NCI-H69 (cell line): ENCODE measurements around the gene UGT1A10.
"Not testable (repeated sequence)": the region's sequence is repeated elsewhere in the genome, so short reads cannot be mapped to it uniquely, and the experiment has no call there.

Source experiments
- DNase-seq: peaks from one replicate; lab custom pipeline; 2025; lab: John Stamatoyannopoulos, UW

UGT1A10 gene

GRCh38 chr2:233692648-233693047 is 56.4 kb downstream of the UGT1A10 start, which contains the start of gene UGT1A6:
UGT1A6 (plus strand) TSS chr2:233692890; CDS start chr2:233693005, 115 bp downstream.
- DNase-seq: no peak

- no peak for DNase-seq
These were observed 57.7 kb downstream of the UGT1A10 start for GRCh38 chr2:233693963-233694362.

DNA sequence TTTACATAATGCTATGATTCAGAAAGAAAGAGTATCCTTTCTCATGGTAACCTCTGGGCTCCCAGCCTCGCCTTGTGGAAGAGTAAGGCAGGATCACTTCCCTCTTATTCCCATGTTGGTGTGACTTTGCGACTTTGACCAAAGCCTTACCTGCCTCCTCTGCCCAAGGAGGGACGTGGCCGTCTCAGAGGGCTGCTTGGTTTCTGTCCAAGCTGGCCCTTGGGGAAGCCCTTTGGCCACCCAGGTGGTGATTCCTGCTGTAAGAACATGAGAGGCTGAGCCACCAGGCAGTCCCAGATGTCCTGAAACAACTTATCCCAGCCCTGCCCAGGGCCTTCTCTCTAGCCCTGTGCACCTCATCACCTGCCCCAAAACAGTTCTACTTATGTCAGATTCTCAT is 62.5 kb downstream of the UGT1A10 start:
- no peak for DNase-seq

DNA sequence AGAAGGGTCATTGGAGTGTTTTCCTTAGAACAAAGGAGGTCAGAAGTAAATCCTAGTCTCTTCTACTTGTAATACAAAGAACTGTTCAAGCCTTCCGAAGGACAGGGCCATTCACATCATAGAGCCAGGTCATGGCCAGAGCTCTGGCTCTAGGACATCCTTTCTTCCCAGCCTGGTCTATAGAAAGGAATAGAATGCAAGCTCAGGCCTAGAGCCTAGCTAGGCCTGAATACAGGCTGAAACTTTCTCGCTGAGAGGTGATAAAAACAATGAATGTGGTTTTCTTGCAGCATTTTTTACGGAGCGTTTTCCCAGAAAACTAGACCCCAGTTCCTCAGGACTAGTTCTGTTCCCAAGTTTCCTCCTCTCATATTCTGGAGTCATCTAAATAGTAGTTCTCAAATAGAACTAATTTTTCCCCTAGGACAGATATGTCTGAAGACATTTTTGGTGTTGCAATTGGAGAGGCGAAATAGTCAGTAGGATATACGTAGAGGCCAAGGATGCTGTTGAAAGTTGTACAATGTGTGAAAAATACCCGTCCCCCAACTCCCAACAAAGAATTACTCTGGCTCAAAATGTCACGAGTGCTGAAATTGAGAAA is 63.3 kb downstream of the UGT1A10 start:
- DNase-seq: no peak

DNA sequence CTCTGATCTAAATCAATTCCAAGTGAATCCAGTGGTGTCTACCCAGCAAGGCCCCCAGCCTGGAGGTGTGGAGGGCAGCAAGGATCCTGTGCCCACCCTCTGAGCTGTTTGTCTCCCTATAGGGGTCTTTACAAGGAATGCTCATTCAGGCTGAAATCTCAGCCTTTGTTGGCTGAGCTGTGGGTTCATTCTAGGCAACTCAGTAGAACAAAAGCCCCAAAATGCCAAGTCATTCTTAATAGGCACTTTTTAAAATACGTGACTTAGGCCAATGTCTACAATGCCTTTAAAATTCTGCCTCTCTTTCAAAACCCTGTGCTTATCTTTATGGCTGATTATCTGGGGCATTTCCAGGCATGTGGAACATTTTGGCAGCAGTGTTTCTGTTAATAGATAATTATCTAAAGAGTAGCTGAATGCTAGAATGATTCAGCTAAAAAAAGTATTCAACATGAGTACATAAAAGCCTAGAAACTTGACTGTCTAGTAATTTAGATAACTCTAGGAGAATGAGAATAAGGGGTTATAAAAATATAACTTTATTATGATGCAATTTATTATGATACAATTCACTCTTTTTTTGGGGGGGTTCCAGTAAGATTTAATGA is 63.9 kb downstream of the UGT1A10 start:
- no peak for DNase-seq

GRCh38 chr2:233700842-233701241 is 64.6 kb downstream of the UGT1A10 start:
- DNase-seq: not testable (repeated sequence)

DNA sequence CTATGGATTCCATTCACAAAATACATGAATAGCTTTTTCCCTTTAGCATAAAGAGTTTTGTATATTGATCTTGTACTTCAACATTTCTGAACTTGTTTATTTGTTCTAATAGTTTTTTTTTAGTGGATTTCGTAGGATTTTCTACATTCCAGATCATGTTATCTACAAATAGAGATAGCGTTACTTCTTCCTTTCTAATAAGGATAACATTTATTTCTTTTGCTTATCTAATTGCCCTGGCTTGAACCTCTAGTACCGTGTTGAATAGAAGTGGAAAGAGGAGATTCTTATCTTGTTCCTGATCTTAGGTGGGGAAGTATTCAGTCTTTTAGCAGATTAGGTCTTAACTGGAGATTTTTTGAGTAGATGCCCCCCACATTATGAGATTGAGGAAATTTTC is 66.0 kb downstream of the UGT1A10 start:
- no peak for DNase-seq

GRCh38 chr2:233705911-233706506 is 69.8 kb downstream of the UGT1A10 start:
- DNase-seq: no peak

DNA sequence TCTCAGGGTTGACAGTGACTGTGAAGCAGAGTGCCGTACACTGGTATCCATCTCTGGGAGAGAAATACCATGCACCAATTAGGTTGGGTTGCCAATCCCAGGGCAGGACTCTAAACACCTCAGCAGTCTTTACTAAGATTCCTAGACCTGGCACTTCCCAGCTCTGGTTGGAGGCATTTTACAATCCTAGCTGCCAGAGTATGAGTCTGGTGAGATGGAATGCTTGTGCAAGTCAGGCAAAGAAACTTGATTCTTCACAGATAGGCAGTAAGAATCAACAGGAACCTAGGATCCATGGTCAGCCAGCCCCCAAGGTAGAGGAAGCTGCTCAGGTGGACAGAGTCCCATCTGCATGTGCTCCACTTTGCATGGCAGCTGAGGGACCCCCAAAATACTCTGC is 70.5 kb downstream of the UGT1A10 start:
- no peak for DNase-seq

DNA sequence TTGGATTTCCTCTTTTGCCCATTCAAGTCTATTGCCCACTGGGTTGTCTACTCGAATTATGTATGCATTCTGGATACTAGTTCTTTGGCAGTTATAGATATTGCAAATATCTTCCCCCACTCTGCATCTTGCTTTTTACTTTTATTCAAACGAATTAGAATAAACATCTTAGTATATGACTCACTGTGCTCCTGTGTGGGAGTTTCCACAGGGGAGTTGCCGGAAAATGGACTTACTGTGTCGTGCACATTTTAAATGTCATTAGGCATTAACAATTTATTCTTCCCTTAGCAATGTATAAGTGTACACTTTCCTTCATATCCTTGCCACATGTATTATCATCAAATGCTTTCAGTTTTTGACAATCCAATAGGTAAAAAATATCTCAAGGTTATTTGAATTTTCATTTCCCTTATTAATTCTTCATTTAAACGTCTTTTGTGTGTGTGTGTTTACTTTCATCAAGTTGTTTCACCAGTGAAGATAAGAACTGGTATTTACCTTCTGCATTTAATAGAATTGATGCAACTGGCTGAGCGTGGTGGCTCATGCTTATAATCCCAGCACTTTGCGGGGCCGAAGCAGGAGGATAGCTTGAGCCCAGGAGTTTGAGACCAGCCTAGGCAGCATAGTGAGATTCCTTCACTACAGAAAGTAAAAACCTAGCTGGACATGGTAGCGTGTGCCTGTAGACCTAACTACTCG is 71.8 kb downstream of the UGT1A10 start:
- DNase-seq: no peak

DNA sequence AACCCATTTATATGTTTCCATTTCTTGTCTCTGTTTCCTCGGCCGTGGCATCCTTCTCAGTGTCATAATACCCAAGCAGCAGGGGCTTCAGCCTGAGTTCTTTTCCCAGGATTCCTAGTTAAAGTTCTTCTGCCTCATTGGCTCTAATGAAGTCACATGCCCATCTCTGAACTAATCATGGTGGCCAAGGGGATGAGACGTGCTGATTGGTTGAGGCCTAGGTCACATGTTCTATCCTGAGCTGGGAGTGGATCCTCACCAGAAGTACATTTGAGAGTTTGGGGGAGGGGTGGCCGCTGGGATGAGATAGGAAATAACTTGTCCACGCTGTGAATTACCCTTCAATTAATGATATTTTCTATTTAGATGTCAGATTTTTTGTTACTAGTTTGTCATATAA is 72.7 kb downstream of the UGT1A10 start:
- DNase-seq: no peak

DNA sequence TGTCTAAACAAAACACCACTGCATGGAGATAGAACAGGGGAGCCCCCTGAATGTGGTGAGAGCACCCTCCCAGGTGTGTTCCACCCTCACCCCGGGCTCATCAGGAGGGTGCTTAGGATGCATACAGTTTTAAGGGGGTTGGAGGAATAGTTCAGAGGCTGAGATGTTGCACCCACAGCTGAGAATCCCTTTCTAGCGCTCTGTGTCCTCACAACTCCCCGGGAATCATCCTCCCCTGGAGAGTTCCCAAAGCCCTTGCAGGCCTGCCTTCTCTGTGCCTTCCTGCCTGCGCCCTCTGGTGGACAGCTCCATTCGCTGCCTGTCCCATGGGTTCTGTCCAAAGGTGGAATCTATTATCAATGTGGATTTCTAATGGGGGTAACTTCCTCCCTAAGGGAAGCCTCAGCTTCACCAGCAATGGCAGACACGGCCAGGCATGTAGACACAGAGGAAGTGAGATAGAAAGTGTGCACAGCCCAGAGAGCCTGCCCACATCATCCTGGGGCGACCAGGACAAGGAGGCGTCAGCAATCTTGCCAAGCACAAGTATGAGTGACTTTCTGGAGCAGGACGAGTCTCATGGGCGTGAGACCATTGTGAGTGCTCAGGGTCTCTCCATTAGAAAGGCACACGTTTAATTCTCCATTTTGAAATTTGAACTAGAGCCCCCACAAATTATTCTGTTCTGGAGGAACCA is 75.2 kb downstream of the UGT1A10 start:
- peak; percentile 67 for DNase-seq

GRCh38 chr2:233712611-233713261 is 76.5 kb downstream of the UGT1A10 start, which contains the start of gene UGT1A5:
UGT1A5 (plus strand) TSS chr2:233712907; CDS start chr2:233712992, 85 bp downstream.
- DNase-seq: no peak

DNA sequence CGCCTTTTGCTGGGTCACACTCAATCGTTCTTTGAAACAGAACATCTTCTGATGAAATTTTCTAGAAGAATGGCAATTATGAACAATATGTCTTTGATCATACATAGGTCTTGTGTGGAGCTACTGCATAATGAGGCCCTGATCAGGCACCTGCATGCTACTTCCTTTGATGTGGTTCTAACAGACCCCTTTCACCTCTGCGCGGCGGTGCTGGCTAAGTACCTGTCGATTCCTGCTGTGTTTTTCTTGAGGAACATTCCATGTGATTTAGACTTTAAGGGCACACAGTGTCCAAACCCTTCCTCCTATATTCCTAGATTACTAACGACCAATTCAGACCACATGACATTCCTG is 77.0 kb downstream of the UGT1A10 start:
- DNase-seq: no peak

DNA sequence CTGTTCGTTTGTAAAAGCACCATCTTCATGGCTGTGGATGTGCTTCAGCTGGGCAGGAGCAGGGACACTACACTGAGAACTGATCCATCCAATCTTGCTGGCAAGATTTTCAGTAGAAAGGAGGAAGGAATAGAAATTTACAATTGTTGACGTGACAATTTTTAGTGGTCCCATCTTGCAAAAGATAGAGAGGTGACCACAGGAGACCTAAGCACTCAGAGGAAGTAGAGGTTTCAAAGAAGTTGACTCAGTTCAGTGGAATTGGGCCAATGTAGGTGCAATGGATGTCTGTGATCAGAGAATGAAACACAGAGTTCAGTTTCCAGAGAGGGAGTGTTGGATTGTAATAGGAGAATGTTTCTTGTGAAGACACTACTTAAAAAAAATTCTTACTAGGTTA is 77.9 kb downstream of the UGT1A10 start:
- no peak for DNase-seq

DNA sequence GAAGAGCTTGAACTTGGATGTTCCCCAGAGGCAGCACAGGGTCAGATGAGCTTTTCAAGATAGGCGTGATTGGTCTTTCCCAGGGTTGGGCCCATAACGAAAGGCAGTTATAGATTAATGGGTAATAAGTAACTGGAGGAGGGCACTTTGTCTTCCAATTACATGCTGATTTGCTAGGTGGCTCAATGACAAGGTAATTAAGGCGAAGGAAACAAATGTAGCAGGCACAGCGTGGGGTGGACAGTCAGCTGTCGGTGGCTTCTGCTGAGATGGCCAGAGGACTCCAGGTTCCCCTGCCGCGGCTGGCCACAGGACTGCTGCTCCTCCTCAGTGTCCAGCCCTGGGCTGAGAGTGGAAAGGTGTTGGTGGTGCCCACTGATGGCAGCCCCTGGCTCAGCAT is 82.3 kb downstream of the UGT1A10 start, which contains the start of gene UGT1A4:
UGT1A4 (plus strand) TSS at position 185 of the 400 bp plus-strand sequence; CDS start at position 270, 85 bp downstream.
- no peak for DNase-seq

GRCh38 chr2:233728723-233729301 is 92.6 kb downstream of the UGT1A10 start, which contains the start of gene UGT1A3:
UGT1A3 (plus strand) TSS chr2:233729042; CDS start chr2:233729127, 85 bp downstream.
- no peak for DNase-seq

DNA sequence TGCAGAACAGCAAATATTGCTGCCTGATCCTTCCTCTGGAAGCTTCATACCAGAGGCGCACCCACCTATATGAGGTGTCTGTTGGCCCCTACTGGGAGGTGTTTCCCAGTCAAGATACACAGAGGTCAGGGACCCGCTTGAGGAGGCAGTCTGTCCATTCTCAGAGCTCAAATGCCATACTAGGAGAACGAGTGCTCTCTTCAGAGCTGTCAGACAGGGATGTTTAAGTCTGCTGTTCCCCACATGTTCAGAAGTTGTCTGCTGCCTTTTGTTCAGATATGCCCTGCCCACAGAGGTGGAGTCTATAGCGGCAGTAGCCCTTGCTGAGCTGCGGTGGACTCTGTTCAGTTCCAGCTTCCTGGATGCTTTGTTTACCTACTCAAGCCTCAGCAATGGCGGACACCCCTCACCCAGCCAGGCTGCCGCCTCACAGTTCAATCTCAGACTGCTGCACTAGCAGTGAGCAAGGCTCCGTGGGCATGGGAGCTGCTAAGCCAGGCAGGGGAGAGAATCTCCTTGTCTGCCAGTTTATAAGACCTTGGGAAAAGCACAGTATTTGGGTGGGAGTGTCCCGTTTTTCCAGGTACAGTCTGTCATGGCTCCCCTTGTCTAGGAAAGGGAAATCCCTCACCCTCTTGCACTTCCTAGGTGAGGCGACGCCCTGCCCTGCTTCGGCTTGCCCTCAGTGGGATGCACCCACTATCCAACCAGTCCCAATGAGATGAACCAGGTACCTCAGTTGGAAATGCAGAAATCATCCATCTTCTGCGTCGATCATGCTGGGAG is 100.8 kb downstream of the UGT1A10 start:
- DNase-seq: not testable (repeated sequence)

- DNase-seq: no peak
These were observed 104.6 kb downstream of the UGT1A10 start for GRCh38 chr2:233740870-233741269.
